ENCODE measurements around the gene C11orf97.
"Not testable (repeated sequence)": the region's sequence is repeated elsewhere in the genome, so short reads cannot be mapped to it uniquely, and the experiment has no call there.

Gene C11orf97

DNA sequence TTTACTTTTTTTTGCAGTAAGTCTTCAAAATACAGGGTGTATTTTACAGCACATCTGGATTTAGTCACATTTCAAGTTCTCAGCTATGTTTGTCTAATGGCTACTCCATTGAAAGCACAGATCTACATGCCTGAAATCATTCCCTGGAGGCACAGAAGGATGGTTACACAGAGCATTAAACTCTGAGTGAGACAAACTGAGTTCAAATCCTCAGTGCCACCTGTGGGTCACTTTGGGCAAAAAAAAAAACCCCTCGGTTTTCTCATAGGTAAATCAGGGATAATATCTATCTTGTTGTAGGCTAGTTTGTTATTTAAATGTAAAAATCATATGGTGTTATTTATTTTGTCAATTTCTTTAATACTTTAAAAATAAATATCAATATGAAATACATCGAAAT is 10.7 kb upstream of the C11orf97 start:
- H3K27ac ChIP-seq (ENCODE audit: low read length) = no peak overlapping the region
- no peaks in the 10 kb centered on the region for H3K27me3 ChIP-seq (ENCODE audit: insufficient read depth, low read length, poor library complexity)
- H3K36me3 ChIP-seq (ENCODE audit: insufficient read depth, low read length) = peaks cover 37% of the 10 kb centered on the region
- H3K9ac ChIP-seq (ENCODE audit: low read depth, low read length) = no peak overlapping the region
- no peak for DNase-seq
- no peaks in the 10 kb centered on the region for H3K9me3 ChIP-seq (ENCODE audit: insufficient read depth, low read length, severe bottlenecking)
- H3K4me1 ChIP-seq (ENCODE audit: insufficient read depth, low read length) = no peaks in the 10 kb centered on the region
- no peak overlapping the region for H3K4me2 ChIP-seq (ENCODE audit: insufficient read depth, low read length)
- no peak overlapping the region for H3K4me3 ChIP-seq (ENCODE audit: low read depth in 1 of 2, low read length in 2 of 2)
- H2AFZ ChIP-seq (ENCODE audit: low read depth, low read length) = no peak overlapping the region
- ATAC-seq (ENCODE audit: insufficient read depth, low read depth) = no peak
- TF ChIP-seq CTCF (IDR thresholded peaks at IDR 0.05; ENCODE audit: borderline replicate concordance, extremely low read depth, low read length, poor library complexity, severe bottlenecking) (no peak), EZH2 (IDR thresholded peaks at IDR 0.05; ENCODE audit: borderline replicate concordance, low read depth, low read length, severe bottlenecking) (no peak)
- no peaks in the 10 kb centered on the region for H3K79me2 ChIP-seq (ENCODE audit: insufficient read depth, low read length)
- no peaks in the 10 kb centered on the region for H4K20me1 ChIP-seq (ENCODE audit: insufficient read depth, low read length)

DNA sequence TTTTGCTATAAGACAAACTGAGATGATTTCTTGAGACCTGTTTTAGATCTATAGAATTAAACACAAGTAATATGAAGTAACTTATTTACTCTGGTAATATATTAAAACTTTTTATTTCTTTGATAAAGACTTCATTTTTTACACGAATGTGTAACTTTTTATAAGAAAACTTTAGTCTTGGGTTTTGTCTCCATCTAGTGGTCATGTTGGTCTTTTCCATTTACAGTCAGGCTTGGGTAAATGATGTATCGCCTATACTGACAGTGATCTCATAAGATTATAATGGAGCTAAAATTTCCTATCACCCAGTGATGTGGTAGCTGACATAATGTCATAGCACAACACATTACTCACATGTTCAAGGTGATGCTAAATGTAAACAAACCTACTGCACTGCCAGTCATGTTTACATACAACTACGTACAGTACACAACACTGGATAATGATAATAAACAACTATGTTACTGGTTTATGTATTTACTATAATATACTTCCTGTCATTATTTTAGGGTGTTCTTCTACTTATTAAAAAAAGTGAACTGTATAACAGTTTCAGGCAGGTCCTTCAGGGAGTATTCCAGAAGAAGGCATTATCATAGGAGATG is 7.5 kb upstream of the C11orf97 start:
- DNase-seq = no peak
- Histone ChIP-seq H3K27me3 (ENCODE audit: insufficient read depth, low read length, poor library complexity) (no peaks in the 10 kb centered on the region), H4K20me1 (ENCODE audit: insufficient read depth, low read length) (no peaks in the 10 kb centered on the region), H3K27ac (ENCODE audit: low read length) (no peak overlapping the region), H2AFZ (ENCODE audit: low read depth, low read length) (no peak overlapping the region), H3K9me3 (ENCODE audit: insufficient read depth, low read length, severe bottlenecking) (no peaks in the 10 kb centered on the region), H3K79me2 (ENCODE audit: insufficient read depth, low read length) (no peaks in the 10 kb centered on the region), H3K4me1 (ENCODE audit: insufficient read depth, low read length) (no peaks in the 10 kb centered on the region), H3K4me3 (ENCODE audit: low read depth in 1 of 2, low read length in 2 of 2) (no peak overlapping the region), H3K9ac (ENCODE audit: low read depth, low read length) (no peak overlapping the region), H3K36me3 (ENCODE audit: insufficient read depth, low read length) (peaks cover 5% of the 10 kb centered on the region; the same call in 1 of the 2 replicates), H3K4me2 (ENCODE audit: insufficient read depth, low read length) (no peak overlapping the region)
- TF ChIP-seq CTCF (IDR thresholded peaks at IDR 0.05; ENCODE audit: borderline replicate concordance, extremely low read depth, low read length, poor library complexity, severe bottlenecking) = peak; percentile 79
- TF ChIP-seq EZH2 (IDR thresholded peaks at IDR 0.05; ENCODE audit: borderline replicate concordance, low read depth, low read length, severe bottlenecking) = no peak
- peak; percentile 58; the same call in 2 of the 3 replicates for ATAC-seq (ENCODE audit: insufficient read depth, low read depth)

DNA sequence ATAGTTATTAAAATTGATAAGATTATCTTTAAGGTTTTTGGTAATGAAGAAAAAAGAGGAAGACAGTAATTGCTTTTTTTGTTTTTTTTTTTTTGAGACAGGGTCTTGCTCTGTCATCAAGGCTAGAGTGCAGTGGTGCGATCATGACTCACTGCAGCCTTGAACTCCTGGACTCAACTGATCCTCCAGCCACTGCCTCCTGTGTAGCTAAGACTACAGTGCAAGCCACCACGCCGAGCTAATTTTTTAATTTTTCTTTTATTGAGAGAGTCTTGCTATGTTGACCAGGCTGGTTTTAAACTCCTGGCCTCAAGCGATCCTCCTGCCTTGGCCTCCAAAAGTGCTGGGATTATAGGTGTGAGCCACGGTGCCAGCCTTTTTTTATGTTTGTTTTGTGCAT is 5.7 kb upstream of the C11orf97 start:
- H3K4me1 ChIP-seq (ENCODE audit: insufficient read depth, low read length); ATAC-seq (ENCODE audit: insufficient read depth, low read depth); H4K20me1 ChIP-seq (ENCODE audit: insufficient read depth, low read length); H3K9ac ChIP-seq (ENCODE audit: low read depth, low read length); DNase-seq; H3K27me3 ChIP-seq (ENCODE audit: insufficient read depth, low read length, poor library complexity); H3K79me2 ChIP-seq (ENCODE audit: insufficient read depth, low read length); H3K9me3 ChIP-seq (ENCODE audit: insufficient read depth, low read length, severe bottlenecking); H3K4me3 ChIP-seq (ENCODE audit: low read depth in 1 of 2, low read length in 2 of 2); H3K4me2 ChIP-seq (ENCODE audit: insufficient read depth, low read length); H3K27ac ChIP-seq (ENCODE audit: low read length); H2AFZ ChIP-seq (ENCODE audit: low read depth, low read length); H3K36me3 ChIP-seq (ENCODE audit: insufficient read depth, low read length): not testable (repeated sequence)

GRCh38 chr11:94507485-94507884 is 4.8 kb upstream of the C11orf97 start:
- no peak for ATAC-seq (ENCODE audit: insufficient read depth, low read depth)

More at GRCh38 chr11:94507485-94507884, 4.8 kb upstream of the C11orf97 start:
- Histone ChIP-seq H2AFZ (ENCODE audit: low read depth, low read length) (no peak overlapping the region), H3K27ac (ENCODE audit: low read length) (no peak overlapping the region), H3K4me2 (ENCODE audit: insufficient read depth, low read length) (no peak overlapping the region), H3K9me3 (ENCODE audit: insufficient read depth, low read length, severe bottlenecking) (no peaks in the 10 kb centered on the region), H3K79me2 (ENCODE audit: insufficient read depth, low read length) (no peaks in the 10 kb centered on the region), H3K27me3 (ENCODE audit: insufficient read depth, low read length, poor library complexity) (peaks cover 7% of the 10 kb centered on the region), H3K9ac (ENCODE audit: low read depth, low read length) (no peak overlapping the region), H3K36me3 (ENCODE audit: insufficient read depth, low read length) (no peaks in the 10 kb centered on the region), H3K4me1 (ENCODE audit: insufficient read depth, low read length) (peaks cover 7% of the 10 kb centered on the region), H3K4me3 (ENCODE audit: low read depth in 1 of 2, low read length in 2 of 2) (no peak overlapping the region), H4K20me1 (ENCODE audit: insufficient read depth, low read length) (no peaks in the 10 kb centered on the region)
- no peak for TF ChIP-seq CTCF (IDR thresholded peaks at IDR 0.05; ENCODE audit: borderline replicate concordance, extremely low read depth, low read length, poor library complexity, severe bottlenecking)
- no peak for DNase-seq
